ENCODE data around the gene RGS7.

RGS7 gene

DNA sequence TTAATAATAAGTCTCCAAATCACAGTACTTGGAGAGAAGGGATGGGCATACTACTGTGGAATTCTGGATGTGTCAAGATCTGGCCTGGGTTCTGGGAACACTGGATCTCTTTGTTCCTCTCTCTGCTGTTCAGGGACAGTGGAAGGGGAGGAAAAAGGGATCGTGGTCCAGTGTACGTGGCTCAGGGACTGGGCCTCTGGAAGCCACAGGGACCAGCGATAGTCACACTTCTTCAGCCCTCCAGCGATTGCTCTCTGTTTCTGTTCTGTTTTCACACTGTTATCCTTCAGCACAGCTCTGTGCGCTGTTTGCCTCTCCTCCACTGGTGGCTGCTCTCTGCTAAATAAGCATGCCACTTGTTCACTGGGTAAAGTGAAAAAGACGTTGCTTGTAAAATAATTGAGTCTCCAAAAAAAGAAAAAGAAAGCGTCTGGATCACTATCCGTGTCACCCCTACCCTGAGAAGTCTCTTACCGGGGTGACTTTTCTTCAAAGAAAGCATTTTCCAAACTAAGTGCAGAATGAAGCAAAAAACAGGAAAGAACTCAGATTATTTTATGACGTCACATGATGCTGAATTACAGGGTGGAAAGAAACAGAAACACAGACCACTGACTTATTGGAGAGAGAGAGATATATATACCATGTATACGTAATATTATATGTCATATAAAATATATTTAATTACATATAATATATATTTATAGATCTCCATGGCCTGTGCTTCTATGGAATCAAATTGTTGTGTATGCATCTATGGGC lies 279.4 kb downstream of the RGS7 start:
- DNase-seq: peak in 10 of 14 donors; percentile 3 to 40 (median 18)

DNA sequence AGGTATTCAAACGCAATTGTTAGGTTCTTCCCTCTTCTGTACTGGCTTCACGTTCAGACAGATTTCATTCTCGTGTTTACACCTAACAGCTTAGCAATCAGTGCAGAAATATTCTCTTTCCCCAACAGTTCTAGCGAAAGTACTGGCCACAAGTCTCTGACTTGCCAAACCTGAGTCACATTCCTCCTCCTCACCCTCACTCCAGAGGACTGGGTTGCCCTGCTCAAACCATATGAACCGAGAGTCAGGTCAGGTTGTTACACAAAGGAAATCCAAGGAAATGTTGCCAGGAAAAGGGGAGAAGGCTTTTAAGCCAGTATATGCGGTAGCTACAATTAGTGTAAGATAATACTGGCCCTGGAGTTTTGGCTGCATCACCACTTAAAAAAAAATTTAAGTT lies 282.5 kb downstream of the RGS7 start:
- peak in 1 of 14 donors; percentile 9 for DNase-seq

DNA sequence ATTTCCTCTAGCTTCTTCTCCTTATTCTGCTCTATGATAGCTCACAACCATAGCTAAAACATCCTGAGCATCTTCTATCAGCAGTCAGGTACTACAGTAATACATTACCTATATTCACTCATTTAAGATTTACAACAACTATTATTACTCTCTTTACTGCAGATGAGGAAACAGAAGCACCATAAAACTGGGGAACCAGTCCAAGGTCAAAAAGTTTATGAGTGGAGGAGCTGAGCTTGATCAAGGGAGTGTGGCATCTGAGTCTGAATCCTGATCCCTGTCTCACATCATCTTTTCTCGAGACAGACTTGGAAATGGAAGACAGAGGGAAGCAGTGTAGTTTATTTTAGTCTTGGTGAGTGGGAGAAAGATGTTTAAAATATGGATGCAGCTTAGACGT lies 288.6 kb downstream of the RGS7 start:
- no peak for DNase-seq

DNA sequence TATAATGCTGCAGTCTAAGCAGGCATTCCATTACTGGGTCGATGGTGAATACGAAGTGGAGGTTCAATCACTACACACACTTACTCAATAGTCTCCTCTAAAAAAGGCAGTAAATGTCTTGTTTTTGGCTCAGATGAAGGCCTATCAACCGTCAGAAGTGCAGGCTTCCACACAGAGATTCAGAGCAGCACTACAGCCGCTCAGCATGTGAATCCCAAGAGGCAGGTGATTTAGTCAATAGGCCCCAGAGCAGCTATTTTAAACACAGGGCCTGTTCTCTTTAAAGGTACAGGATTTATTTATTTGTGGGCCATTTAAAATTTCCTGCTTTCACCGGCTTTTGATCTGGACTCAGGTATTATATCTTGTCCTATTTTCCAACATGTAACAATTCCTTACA lies 293.7 kb downstream of the RGS7 start:
- peak in 1 of 14 donors; percentile 11 for DNase-seq

DNA sequence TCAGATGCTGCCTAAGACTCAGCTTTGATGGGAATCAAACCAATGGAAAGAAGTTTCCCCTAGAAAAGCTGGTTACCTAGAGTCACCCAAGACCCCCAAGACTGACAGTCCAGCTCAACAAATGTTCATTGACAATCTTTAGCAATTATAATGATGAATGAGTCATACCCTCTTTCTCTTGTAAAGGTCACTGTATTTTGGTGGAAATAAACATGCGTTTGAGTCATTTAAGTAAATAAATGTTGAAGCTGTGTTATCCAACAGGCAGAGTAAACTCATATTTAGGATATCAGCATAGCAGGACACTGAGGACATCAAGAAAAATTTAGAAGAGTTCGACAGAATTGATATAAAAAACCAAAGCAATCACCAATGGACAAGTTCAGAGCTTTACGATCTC lies 295.9 kb downstream of the RGS7 start:
- no peak for DNase-seq

DNA sequence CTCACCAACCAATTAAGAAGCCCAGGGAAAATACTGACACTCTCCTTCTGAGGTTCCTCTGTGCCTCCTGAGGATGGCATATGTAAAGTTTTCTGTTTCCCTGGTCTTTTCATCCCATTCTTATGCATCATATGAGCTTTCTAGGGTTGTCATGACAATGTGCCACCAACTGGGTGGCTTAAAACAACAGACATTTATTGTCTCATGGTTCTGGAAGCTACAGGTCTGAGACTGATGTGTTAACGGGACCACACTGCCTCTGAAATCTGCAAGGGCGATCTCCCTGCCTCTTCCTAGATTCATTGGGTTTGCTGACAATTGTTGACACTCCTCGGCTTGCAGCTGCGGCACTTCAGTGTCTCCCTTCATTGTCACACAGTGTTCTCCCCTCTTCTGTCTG lies 308.4 kb downstream of the RGS7 start:
- DNase-seq: no peak

DNA sequence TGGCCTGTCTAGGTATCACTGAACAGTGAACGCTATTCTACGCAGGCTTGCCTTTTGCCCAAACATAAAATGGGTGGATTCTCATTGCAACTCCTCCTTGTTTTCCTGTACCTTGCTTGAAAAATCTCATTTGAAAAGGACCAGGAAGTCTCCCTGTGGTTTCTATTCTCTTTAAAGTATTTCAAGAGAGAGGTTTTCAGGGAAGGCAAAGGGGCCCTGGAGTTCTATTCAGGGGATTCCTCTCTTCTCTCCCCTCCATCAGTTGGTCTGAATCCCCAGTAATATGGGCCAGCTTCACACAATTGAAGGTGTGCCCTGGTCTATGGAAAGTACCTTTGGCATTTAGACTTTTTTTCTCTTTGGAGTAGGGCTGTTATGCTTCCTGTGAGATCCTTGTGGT lies 311.3 kb downstream of the RGS7 start:
- DNase-seq: no peak

DNA sequence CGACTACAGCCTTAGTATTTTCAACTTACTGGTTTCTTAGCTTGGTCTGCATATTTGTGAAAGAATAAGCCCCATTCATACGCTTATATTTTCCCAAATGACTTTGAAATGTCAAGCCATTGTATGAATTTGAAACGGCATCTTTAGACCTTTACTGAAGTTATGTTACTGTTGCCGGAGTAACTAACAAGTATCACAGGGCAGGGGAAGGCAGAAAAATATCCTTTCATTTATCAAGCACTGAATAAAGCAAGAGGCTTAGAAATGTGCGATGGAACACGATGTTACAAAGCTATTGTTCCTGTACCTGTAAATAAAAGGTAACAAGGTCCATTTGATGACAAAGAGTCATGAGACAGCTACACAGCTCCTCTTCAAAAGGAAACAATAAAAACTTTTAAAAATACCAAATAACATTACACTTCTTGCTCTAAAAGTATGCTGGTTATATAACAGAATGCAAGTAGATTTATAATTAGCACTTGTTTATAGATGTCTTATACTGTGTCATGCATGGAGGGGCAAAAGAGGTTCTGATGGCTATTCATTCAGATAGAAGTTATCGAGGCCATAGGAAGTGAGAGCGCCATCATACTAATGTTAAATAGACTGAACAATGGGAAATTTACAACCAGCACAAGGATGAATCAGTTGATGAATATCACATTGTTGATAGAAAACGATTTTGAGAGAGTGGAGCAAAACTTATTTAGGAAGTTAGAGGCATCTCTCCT lies 322.6 kb downstream of the RGS7 start:
- no peak for DNase-seq

DNA sequence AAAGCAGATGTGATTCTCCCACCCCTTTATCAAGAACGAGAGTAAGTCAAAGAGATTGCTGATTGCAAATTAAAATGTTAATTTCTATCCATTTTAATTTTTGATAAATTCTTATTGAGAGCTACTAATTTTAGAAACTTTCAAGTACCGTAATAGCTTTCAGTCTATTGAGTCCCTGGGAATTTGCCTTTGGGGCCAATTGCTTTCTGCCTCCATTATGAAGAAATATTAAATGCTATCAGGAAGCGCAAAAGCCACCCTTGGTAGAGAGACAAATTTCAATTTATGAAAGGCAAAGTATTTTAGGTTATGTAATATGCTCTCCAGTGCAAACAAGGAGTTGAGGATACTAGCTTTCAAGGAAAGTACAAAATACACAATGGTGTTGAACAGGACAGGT lies 332.2 kb downstream of the RGS7 start:
- no peak for DNase-seq

DNA sequence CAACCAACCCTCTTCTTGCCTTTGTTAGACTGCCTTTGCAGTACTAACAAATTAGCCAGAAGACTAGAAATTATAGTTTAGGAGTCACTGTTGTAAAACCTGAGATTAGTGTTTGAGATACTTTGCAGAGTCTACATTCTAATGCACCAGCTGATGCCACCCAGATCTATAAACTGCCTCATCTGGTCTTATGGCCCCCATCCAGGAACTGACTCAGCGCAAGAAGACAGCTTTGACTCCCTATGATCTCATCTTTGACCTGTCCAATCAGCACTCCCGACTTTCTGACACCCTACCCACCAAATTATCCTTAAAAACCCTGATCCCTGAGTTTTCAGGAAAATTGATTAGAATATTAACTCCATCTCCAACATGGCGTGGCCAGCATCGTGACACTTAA lies 334.6 kb downstream of the RGS7 start:
- no peak for DNase-seq

DNA sequence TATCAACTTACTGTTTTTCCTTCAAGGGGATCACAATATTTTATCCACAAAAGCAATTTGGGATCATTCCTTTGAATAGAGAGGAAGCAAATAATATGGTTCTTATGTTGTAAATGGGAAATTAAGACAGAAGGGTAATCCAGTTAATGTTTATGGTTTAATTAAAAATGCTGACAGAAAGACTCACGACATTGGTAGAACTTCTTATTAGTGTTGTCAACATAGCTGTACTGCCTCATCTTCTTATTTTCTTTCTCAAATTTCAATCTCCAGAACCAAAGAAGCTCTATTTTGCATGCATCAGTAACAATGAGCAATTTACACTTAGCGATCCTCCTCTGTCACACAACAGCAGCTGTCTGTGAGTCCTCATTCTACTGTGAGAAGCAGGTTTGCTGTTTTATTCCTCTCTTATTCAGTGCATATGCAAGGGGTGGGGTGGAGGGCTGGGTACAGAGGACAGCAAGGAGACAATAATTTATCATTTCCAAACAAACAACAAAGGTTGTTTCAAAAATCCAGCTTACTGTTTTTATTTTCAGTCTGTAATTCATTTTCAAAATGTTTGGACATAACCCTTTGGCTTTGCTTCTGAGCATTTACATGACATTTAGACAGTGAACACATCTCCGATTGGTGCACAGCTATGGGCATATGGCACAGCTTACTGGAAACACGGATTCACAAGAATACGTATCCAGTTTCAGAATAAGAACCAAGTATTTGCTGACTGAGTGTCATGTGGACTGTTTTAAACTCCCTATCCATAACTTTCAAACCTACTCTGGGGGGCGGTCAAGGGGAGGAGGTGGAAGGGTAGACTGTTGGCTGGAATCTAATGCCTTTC lies 335.9 kb downstream of the RGS7 start:
- DNase-seq: peak in 1 of 14 donors; percentile 58

DNA sequence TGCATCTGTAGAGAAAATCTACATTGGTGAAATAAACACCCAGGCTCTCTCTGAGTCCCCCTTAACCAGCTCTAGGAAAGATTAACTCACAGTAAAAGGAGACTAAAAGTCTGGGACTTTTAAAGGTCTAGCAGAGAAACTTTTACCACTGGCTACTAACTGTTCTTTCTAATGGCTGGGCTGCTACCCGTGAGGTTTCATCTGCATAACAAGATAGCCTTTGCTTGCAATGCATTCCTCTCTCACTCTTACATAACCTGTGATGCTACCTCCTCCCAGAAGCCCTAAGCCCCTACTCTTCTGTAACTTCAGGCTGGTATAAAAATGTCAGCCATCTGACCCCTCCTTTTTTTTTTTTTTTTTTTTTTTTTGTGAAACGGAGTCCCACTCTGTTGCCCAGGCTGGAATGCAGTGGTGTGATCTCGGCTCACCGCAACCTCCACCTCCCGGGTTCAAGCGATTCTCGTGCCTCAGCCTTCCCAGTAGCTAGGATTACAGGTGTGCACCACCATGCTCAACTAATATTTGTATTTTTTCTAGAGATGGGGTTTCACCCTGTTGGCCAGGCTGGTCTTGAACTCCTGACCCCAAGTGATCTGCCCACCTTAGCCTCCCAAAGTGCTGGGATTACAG lies 344.2 kb downstream of the RGS7 start:
- DNase-seq: no peak

DNA sequence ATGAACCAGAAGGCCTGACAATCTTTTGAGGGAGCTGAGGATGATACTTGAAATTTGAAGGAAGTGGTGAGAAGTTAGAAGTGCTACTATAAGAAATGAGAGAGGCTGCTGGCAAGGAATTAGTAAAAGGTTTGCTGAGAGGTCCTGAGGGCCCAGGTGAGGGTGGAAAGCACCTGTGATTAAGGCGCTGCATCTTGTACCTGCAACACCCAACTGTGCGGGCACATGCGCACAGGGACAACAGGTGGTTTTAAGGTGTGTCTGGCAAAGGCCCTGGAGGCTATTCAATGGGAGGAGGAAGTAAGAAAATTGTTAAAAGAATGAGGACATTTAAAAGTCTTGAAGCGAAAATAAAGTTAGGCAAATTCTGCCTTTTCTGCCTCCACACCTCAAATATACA lies 349.3 kb downstream of the RGS7 start:
- DNase-seq: no peak

DNA sequence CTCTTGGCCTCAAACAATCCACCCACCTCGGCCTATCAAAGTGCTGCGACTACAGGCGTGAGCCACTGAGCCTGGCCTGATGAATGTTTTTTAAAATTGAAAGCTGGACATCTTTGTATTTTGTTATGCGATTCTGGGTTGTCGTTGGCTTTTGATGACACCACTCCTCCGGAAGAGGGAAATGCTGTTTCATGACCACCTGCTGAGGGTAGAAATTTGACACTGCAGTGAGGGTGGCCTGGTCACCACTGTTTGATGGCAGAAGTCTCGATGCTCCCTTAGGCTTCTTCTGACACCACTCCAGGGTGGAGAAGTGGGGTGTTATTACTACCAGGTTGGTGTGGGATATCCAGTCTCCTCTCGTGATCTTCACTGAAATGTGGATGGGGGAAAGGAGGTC lies 357.2 kb downstream of the RGS7 start:
- DNase-seq: no peak

DNA sequence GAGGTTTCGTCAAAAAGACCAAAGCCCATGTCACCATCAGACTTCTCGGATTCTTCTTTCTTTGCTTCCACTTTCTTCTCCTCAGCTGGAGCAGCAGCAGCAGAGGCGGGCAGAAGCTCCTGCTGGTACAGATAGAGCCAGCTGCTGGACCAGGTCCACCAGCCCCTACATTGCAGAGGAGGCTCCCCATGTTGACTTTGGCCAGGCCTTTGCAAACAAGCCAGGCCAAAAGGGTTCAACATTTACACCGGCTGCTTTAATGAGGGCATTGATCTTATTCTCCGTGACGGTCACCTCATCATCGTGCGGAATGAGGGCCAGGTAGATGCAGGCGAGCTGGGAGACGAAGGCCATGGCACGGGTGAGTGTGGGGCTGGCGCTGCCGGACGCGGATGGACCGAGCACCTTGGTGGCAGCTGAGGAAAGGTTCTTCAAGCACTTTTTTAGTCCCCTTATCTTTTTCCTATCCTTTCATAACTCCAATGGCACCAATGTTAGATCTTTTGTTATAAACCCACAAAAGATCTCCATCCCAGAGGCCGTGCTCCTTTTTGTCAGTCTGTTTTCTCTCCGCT lies 358.5 kb downstream of the RGS7 start:
- no peak for DNase-seq

DNA sequence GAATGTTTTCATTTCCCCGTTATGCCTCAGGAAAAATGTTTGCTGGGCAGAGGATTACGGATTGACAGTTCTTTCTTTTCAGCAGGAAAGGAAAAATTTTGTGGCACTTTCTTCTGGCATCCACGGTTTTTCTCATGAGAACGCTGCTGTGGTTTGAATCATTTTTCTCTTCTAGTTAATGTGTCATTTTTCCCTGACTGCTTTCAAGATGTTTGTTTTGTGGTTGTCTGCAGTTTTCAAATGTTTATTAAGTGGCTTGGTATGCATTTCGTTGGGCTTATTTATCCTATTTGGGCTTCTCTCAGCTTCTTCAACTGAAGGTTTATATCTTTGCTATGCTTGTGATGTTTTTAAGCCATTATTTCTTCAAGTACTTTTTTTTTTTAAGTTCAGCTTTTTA lies 359.0 kb downstream of the RGS7 start:
- no peak for DNase-seq

DNA sequence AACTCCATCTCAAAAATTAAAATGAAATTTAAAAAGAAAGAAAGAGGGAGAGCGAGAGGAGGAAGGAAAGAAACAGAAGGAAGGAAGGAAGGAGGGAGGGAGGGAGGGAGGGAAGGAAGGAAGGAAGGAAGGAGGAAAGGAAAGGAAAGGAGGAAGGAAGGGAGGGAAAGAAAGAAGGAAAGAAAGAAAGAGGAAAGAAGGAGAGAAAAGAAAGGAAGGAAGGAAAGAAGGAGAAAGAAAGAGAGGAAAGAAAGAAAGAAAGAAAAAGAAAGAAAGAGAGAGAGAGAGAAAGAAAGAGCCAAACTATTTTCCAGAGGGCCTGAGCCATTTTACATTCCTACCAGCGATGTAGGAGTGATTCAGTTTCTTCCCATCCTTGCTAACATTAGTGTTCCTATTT lies 364.0 kb downstream of the RGS7 start:
- no peak for DNase-seq

DNA sequence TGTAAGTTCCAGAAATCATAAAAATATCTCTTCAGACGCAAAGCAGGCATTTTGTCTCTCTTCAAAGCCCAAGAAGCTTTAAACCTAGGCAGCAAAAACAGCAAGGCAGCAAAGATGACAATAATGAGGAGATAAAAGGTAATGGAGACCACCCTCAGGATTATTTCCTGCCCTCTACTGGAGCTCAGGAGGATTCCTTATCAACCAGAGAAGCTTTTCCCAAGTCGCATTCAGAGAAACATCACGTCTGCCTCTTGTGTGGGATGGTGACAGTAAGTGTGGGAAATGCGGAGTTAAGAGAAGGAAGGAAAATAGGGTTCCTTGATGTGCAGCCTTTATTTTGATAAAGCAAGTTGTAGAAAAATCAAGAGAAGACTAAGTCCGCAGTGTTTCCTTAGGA lies 365.8 kb downstream of the RGS7 start:
- DNase-seq: no peak

DNA sequence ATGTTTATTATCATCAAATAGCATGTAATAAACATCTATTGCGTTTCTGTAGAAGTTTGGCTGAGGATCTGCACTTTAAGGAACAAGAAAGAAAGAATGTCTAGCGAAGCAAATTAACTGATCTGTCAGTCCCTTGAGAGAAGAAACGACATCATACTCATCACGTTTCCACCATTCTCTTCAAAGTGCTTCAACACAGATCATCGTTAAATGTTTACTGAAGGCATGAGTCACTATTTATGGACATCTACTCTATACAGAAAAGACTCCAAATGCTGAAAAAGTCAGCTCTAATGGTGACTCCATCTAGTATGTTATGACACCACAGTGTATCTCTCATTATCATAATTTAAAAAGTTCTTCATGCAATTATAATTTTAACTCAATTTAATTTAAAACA lies 369.1 kb downstream of the RGS7 start:
- DNase-seq: no peak

DNA sequence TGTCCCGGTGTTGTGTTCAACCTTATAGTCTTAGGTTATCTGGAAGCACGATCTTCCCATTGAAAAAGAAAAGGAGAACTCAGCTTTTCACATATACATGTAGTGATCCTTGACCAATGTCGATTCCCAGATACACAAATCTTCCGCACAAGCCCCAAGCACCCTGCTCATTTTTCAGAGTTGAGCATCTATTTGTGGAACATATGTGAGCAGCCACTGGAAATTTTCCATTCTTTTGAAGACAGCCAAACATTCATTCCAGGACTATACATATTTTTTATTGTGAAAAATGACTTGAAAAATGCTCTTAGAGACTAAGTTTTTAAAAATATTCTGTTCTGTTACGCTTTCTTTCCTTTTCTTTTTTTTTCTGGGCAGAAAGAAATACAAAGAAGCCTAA lies 371.9 kb downstream of the RGS7 start:
- DNase-seq: peak in 1 of 14 donors; percentile 11

DNA sequence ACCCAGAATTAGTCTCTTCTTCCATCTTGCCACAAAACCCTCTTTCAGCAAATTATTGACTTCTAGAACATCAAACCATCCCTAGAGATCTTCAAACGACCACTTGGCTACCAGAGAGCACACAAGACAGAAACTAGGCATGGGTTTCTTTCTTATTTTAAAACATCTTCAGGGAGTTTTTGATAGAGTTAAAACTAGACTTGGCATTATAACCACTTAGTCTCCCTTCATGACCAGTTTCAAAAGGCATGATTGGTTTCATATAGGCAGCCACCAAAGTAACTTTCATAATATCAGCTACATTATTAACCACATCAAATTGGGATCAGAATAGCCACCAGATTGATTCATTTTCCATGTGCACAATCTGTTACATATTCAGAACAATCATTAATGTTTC lies 376.7 kb downstream of the RGS7 start:
- no peak for DNase-seq

DNA sequence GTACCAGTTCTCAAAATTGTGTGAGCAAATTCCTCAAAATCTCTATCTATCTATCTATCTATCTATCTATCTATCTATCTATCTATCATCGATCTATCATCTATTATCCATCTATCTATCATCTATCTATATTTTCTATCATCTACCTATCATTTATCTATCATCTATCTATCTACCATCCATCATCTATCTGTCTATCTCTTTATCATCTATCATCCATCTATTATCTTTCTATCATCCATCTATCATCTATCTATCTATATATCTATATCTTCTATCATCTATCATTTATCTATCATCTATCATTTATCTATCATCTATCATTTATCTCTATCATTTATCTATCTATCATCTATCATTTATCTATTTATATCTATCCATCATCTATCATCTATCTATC lies 380.3 kb downstream of the RGS7 start:
- DNase-seq: no peak

DNA sequence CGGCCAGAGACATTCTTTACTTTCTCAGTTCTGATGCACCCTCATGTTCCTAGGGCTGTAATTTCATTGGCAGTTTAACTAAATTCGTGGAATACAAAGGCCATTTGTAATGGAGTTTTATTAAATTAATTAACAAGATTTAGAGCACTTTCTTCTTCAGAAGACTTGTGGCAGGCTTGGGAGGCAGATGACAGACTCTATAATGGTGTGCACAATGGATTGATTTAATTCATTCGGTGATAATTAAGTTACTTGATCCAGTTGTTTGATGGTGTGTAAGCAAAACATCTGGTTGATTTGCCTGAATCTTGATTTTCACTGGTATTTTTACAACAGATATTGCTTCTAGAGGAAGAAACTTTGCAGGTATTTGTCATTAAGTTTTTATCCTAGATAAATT lies 383.1 kb downstream of the RGS7 start:
- no peak for DNase-seq
